Measurements from ENCODE around the gene CALD1.

DNA sequence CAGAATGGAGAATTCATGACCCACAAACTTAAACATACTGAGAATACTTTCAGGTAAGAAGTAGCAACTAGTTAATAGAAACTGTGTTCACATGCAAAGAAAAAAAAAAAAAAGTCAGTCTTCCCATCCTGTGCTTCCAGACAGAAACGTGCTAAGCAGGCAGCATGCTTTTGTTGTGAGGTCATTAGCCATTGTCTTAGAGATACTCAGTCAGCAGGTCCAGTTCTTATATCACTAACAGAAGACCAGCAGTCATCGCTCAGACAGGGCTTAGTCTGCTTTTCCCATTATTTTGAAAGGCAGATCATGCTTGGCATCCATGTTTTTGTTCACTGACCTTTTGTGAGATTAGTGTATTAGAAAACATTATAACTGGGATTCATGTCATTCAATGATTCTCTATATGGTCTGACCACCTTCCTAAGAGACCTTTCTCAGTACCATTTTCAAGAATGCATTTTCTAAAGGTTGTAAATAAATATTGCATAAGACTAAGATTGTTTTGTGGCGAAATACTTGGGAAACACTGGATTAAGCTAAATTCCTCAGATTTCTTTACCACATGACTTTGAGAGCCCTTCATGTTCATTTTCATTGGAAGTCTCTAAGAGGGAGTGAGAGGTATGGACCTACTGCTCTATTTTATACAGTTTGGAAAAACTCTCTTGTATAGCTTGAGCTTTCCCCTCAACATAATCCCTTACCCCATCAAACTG lies 161.9 kb downstream of the CALD1 start:
- TF ChIP-seq POLR2A (IDR thresholded peaks at IDR 0.05) (no peak), CTCF (IDR thresholded peaks at IDR 0.05) (no peak)

All from uterus (tissue), 2 donors.